CD4-positive, CD25-positive, alpha-beta regulatory T cell (primary cell): ENCODE measurements around the gene MEF2A. TPM values are rescaled to one million over a fixed set of nuclear protein-coding genes. Genes with fewer than 3 reads are reported as not detected.
A peak's percentile ranks its signal among the peaks of the same experiment; 100 is the strongest.
"Not testable (repeated sequence)": the region's sequence is repeated elsewhere in the genome, so short reads cannot be mapped to it uniquely, and the experiment has no call there.

Experiments
- ATAC-seq, 2 donors: fragments of 150-1000 bp; cut with Tn5 transposase; one replicate each; pipeline ENCODE4 v1.10.0; 2021; ENCODE audit warnings: low read depth in 2 of 2, moderate number of reproducible peaks in 2 of 2, moderate library complexity in 1 of 2
- DNase-seq, 3 donors: peaks; one replicate each; pipeline versions ENCODE4 v3.0.0 to v3.0.0-alpha.2; 2012 to 2022; ENCODE audit warnings: mixed read lengths in 1 of 3
- H3K27ac ChIP-seq: one replicate; pipeline ENCODE4 v1.7.0; 2013; ENCODE audit warnings: mild to moderate bottlenecking, low read length; ENCODE audit not compliant: insufficient read depth, poor library complexity, severe bottlenecking
- H3K27me3 ChIP-seq: one replicate; pipeline ENCODE4 v1.7.0; 2013; ENCODE audit warnings: low read length; ENCODE audit not compliant: control insufficient read depth, insufficient read depth
- H3K36me3 ChIP-seq: one replicate; pipeline ENCODE4 v1.7.0; 2013; ENCODE audit warnings: mild to moderate bottlenecking, low read length, moderate library complexity; ENCODE audit not compliant: control insufficient read depth, insufficient read depth
- H3K4me1 ChIP-seq: 2 replicates; pipeline ENCODE4 v1.7.0; 2013; ENCODE audit warnings: mild to moderate bottlenecking, low read length; ENCODE audit not compliant: insufficient read depth, control insufficient read depth, poor library complexity, severe bottlenecking
- H3K4me3 ChIP-seq: one replicate; pipeline ENCODE4 v1.7.0; 2013; ENCODE audit warnings: low read depth, mild to moderate bottlenecking, low read length, moderate library complexity
- H3K9me3 ChIP-seq, 2 experiments: 1 replicate in 1 of 2; 2 replicates in 1 of 2; pipeline ENCODE4 v1.7.0; 2013; ENCODE audit warnings: low read length in 2 of 2, mild to moderate bottlenecking in 1 of 2, moderate library complexity in 1 of 2; ENCODE audit not compliant: control insufficient read depth in 2 of 2
- H3K27ac Mint-ChIP-seq, 3 donors: one replicate each; pipeline ENCODE4 v1.8.0; 2020 to 2022; ENCODE audit warnings: mild to moderate bottlenecking in 3 of 3, mixed read lengths in 3 of 3, moderate library complexity in 2 of 3
- H3K27me3 Mint-ChIP-seq: one replicate; pipeline ENCODE4 v1.8.0; 2022; ENCODE audit warnings: mild to moderate bottlenecking, mixed read lengths
- H3K36me3 Mint-ChIP-seq: one replicate; pipeline ENCODE4 v1.8.0; 2020; ENCODE audit warnings: mixed read lengths
- H3K4me1 Mint-ChIP-seq, 4 donors: one replicate each; pipeline ENCODE4 v1.8.0; 2020 to 2022; ENCODE audit warnings: mixed read lengths in 4 of 4, mild to moderate bottlenecking in 1 of 4
- H3K4me3 Mint-ChIP-seq, 4 donors: one replicate each; pipeline ENCODE4 v1.8.0; 2020 to 2022; ENCODE audit warnings: mild to moderate bottlenecking in 4 of 4, mixed read lengths in 4 of 4, moderate library complexity in 3 of 4
- H3K9me3 Mint-ChIP-seq, 7 donors: one replicate each; pipeline ENCODE4 v1.8.0; 2020 to 2022; ENCODE audit warnings: mixed read lengths in 7 of 7, mild to moderate bottlenecking in 3 of 7, moderate library complexity in 2 of 7
- polyA plus RNA-seq, 4 donors: library from polyadenylated mRNA; unstranded; fragments of 300-500 nt; fragmentation: Illumina TruSeq; gene quantifications; one replicate each; pipeline ENCODE4 v1.2.3, GENCODE V29; 2021
- total RNA-seq: library from RNA; stranded (reverse); gene quantifications from one replicate; pipeline ENCODE4 v1.2.3, GENCODE V29; 2022

The MEF2A gene
- total RNA-seq = 24.2 TPM
- polyA plus RNA-seq = 10 to 100 TPM in 3 of 4 donors, 1 to 10 TPM in 1; 7.2 to 14.9 (median 10.2) TPM

GRCh38 chr15:99565299-99566156 lies at the start of gene MEF2A:
Gene MEF2A, plus strand, starts transcription at chr15:99565984. Its CDS starts 67,136 bp downstream, at chr15:99633120.
- Mint-ChIP-seq H3K27me3 (peaks cover 11% of the 10 kb centered on the region), H3K36me3 (no peaks in the 10 kb centered on the region), H3K27ac (peak within 1 kb of the TSS; percentile 92 to 95 (median 94)), H3K4me3 (peak within 1 kb of the TSS; percentile 94 to 98 (median 98)), H3K9me3 (no peaks in the 10 kb centered on the region), H3K4me1 (peaks cover 14 to 50% (median 23%) of the 10 kb centered on the region in 4 donors)
- no peaks in the 10 kb centered on the region for H3K9me3 ChIP-seq
- DNase-seq = peak; percentile 82 to 94 (median 91)
- H3K27ac ChIP-seq = peak within 1 kb of the TSS; percentile 81
- H3K36me3 ChIP-seq = no peaks in the 10 kb centered on the region
- peaks cover 18% of the 10 kb centered on the region for H3K4me1 ChIP-seq
- ATAC-seq = peak; percentile 71 to 78
- H3K4me3 ChIP-seq = peak within 1 kb of the TSS; percentile 93
- no peaks in the 10 kb centered on the region for H3K27me3 ChIP-seq

- no peak overlapping the region for H3K4me3 ChIP-seq
- Mint-ChIP-seq H3K9me3 (no peaks in the 10 kb centered on the region), H3K27me3 (peaks cover 14% of the 10 kb centered on the region), H3K4me1 (no peaks in the 10 kb centered on the region), H3K36me3 (no peaks in the 10 kb centered on the region), H3K4me3 (no peak overlapping the region), H3K27ac (no peak overlapping the region)
- H3K4me1 ChIP-seq = no peaks in the 10 kb centered on the region
- ATAC-seq (no peak), DNase-seq (no peak)
- no peak overlapping the region for H3K27ac ChIP-seq
- no peaks in the 10 kb centered on the region for H3K36me3 ChIP-seq
- H3K27me3 ChIP-seq = peaks cover 2% of the 10 kb centered on the region
- no peaks in the 10 kb centered on the region for H3K9me3 ChIP-seq
Measured at GRCh38 chr15:99518191-99518590, 47.6 kb upstream of the MEF2A start.

- not testable (repeated sequence) for DNase-seq, H3K9me3 Mint-ChIP-seq, H3K27ac ChIP-seq, H3K27me3 Mint-ChIP-seq, H3K9me3 ChIP-seq, H3K4me3 Mint-ChIP-seq, ATAC-seq, H3K36me3 ChIP-seq, H3K4me3 ChIP-seq, H3K4me1 ChIP-seq, H3K27ac Mint-ChIP-seq, H3K36me3 Mint-ChIP-seq, H3K27me3 ChIP-seq, H3K4me1 Mint-ChIP-seq
Measured at GRCh38 chr15:99519366-99519765, 46.4 kb upstream of the MEF2A start.

- H3K36me3 ChIP-seq = no peaks in the 10 kb centered on the region
- H3K4me3 ChIP-seq = no peak overlapping the region
- H3K9me3 Mint-ChIP-seq = no peaks in the 10 kb centered on the region
- H3K27ac ChIP-seq = no peak overlapping the region
- peaks cover 0 to 10% (median 2%) of the 10 kb centered on the region in 4 donors for H3K4me1 Mint-ChIP-seq
- H3K4me1 ChIP-seq = no peaks in the 10 kb centered on the region
- peaks cover 8% of the 10 kb centered on the region for H3K27me3 ChIP-seq
- no peak for ATAC-seq
- H3K4me3 Mint-ChIP-seq = peak overlapping the region in 1 of 4 donors; percentile 21
- no peak for DNase-seq
- H3K36me3 Mint-ChIP-seq = no peaks in the 10 kb centered on the region
- no peak overlapping the region for H3K27ac Mint-ChIP-seq
- no peaks in the 10 kb centered on the region for H3K9me3 ChIP-seq
- H3K27me3 Mint-ChIP-seq = peaks cover 17% of the 10 kb centered on the region
Measured at GRCh38 chr15:99522288-99522687, 43.5 kb upstream of the MEF2A start.

- Histone ChIP-seq H3K27ac (no peak overlapping the region), H3K27me3 (peaks cover 8% of the 10 kb centered on the region), H3K4me1 (no peaks in the 10 kb centered on the region), H3K4me3 (no peak overlapping the region), H3K9me3 (no peaks in the 10 kb centered on the region), H3K36me3 (no peaks in the 10 kb centered on the region)
- ATAC-seq = no peak
- H3K4me3 Mint-ChIP-seq = no peak overlapping the region
- no peaks in the 10 kb centered on the region for H3K36me3 Mint-ChIP-seq
- H3K9me3 Mint-ChIP-seq = peaks cover 0 to 2% (median 1%) of the 10 kb centered on the region in 7 donors
- peaks cover 33% of the 10 kb centered on the region for H3K27me3 Mint-ChIP-seq
- no peak for DNase-seq
- H3K4me1 Mint-ChIP-seq = peaks cover 0 to 10% (median 2%) of the 10 kb centered on the region in 4 donors
- H3K27ac Mint-ChIP-seq = no peak overlapping the region
Measured at GRCh38 chr15:99526176-99526575, 39.6 kb upstream of the MEF2A start.

- no peaks in the 10 kb centered on the region for H3K36me3 Mint-ChIP-seq
- no peak for ATAC-seq
- DNase-seq = no peak
- Histone ChIP-seq H3K4me3 (no peak overlapping the region), H3K27me3 (peaks cover 8% of the 10 kb centered on the region), H3K27ac (no peak overlapping the region), H3K4me1 (no peaks in the 10 kb centered on the region), H3K36me3 (no peaks in the 10 kb centered on the region), H3K9me3 (no peaks in the 10 kb centered on the region)
- H3K27ac Mint-ChIP-seq = peak overlapping the region in 1 of 3 donors; percentile 1
- H3K9me3 Mint-ChIP-seq = peaks cover 0 to 2% (median 1%) of the 10 kb centered on the region in 7 donors
- peaks cover 33% of the 10 kb centered on the region for H3K27me3 Mint-ChIP-seq
- H3K4me3 Mint-ChIP-seq = no peak overlapping the region
- H3K4me1 Mint-ChIP-seq = peaks cover 0 to 10% (median 2%) of the 10 kb centered on the region in 4 donors
Measured at GRCh38 chr15:99526671-99527070, 39.1 kb upstream of the MEF2A start.

- H3K27ac Mint-ChIP-seq = no peak overlapping the region
- Histone ChIP-seq H3K27ac (no peak overlapping the region), H3K4me3 (no peak overlapping the region), H3K4me1 (no peaks in the 10 kb centered on the region), H3K27me3 (peaks cover 2% of the 10 kb centered on the region), H3K9me3 (no peaks in the 10 kb centered on the region), H3K36me3 (no peaks in the 10 kb centered on the region)
- H3K36me3 Mint-ChIP-seq = no peaks in the 10 kb centered on the region
- DNase-seq (no peak), ATAC-seq (no peak)
- peaks cover 0 to 6% (median 3%) of the 10 kb centered on the region in 7 donors for H3K9me3 Mint-ChIP-seq
- no peak overlapping the region for H3K4me3 Mint-ChIP-seq
- H3K27me3 Mint-ChIP-seq = no peaks in the 10 kb centered on the region
- H3K4me1 Mint-ChIP-seq = no peaks in the 10 kb centered on the region
Measured at GRCh38 chr15:99536422-99537040, 29.3 kb upstream of the MEF2A start.
